ENCODE measurements around the gene CD177.
"Not testable (repeated sequence)": the region's sequence is repeated elsewhere in the genome, so short reads cannot be mapped to it uniquely, and the experiment has no call there.

Gene CD177

GRCh38 chr19:43362179-43362578, 8.7 kb downstream of the CD177 start:
- DNase-seq (ENCODE audit: low read depth), result no peak
- TF ChIP-seq CTCF (IDR thresholded peaks at IDR 0.05; ENCODE audit: insufficient read depth, low read depth, low read length, missing control alignments), result no peak
- H3K4me3 ChIP-seq (ENCODE audit: low read length), result no peak overlapping the region

DNA sequence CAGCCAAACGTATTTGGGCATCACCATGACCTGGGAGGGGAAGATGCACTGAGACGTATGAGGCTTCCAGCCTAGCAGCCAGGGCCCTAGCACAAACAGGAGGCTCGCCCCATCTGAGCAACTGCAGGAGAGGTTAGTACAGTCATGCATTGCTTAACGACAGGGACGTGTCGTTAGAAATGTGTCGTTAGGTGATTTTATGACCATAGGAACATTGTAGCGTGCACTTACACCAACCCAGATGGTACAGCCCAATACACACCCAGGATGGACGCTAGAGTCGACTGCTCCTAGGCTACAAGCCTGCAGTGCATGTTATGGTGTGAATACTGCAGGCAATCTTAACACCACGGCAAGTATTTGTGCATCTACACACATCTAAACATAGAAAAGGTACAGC, 9.3 kb downstream of the CD177 start:
- no peak for TF ChIP-seq CTCF (IDR thresholded peaks at IDR 0.05; ENCODE audit: insufficient read depth, low read depth, low read length, missing control alignments)
- no peak for DNase-seq (ENCODE audit: low read depth)
- no peak overlapping the region for H3K4me3 ChIP-seq (ENCODE audit: low read length)

- peak; percentile 72 for DNase-seq (ENCODE audit: low read depth)
- not testable (repeated sequence) for H3K4me3 ChIP-seq (ENCODE audit: low read length)
Observed at GRCh38 chr19:43365677-43366076, 12.2 kb downstream of the CD177 start.

- no peak for TF ChIP-seq CTCF (IDR thresholded peaks at IDR 0.05; ENCODE audit: insufficient read depth, low read depth, low read length, missing control alignments)
- H3K4me3 ChIP-seq (ENCODE audit: low read length), result no peak overlapping the region
- no peak for DNase-seq (ENCODE audit: low read depth)
Observed at GRCh38 chr19:43367822-43368221, 14.3 kb downstream of the CD177 start.

GRCh38 chr19:43368897-43369296, 15.4 kb downstream of the CD177 start:
- H3K4me3 ChIP-seq (ENCODE audit: low read length), result not testable (repeated sequence)
- DNase-seq (ENCODE audit: low read depth), result peak; percentile 32

GRCh38 chr19:43371909-43372308, 18.4 kb downstream of the CD177 start:
- no peak for TF ChIP-seq CTCF (IDR thresholded peaks at IDR 0.05; ENCODE audit: insufficient read depth, low read depth, low read length, missing control alignments)
- no peak for DNase-seq (ENCODE audit: low read depth)
- no peak overlapping the region for H3K4me3 ChIP-seq (ENCODE audit: low read length)

DNA sequence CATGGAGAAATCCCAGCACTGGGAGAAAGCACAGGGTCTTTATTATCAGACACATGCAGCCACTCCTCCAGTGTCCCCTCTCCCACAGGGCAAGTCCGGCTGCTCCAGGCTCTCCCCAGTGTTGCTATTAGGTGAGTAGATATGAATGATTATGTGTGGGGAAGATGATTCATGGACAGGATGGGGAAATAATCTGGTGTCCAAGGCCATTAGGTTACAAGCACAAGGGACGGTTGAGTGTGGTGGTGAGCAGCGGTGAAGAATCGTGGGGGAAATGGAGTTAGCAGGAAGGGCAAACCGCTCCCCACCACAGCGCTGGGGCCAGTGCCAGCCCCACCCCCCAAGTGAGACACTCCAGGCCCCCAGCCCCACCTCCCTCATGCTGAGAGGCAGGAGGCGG, 19.0 kb downstream of the CD177 start:
- TF ChIP-seq CTCF (IDR thresholded peaks at IDR 0.05; ENCODE audit: insufficient read depth, low read depth, low read length, missing control alignments), result no peak
- H3K4me3 ChIP-seq (ENCODE audit: low read length), result no peak overlapping the region
- peak; percentile 60 for DNase-seq (ENCODE audit: low read depth)

GRCh38 chr19:43377624-43378023, 24.1 kb downstream of the CD177 start:
- not testable (repeated sequence) for DNase-seq (ENCODE audit: low read depth); H3K4me3 ChIP-seq (ENCODE audit: low read length)

DNA sequence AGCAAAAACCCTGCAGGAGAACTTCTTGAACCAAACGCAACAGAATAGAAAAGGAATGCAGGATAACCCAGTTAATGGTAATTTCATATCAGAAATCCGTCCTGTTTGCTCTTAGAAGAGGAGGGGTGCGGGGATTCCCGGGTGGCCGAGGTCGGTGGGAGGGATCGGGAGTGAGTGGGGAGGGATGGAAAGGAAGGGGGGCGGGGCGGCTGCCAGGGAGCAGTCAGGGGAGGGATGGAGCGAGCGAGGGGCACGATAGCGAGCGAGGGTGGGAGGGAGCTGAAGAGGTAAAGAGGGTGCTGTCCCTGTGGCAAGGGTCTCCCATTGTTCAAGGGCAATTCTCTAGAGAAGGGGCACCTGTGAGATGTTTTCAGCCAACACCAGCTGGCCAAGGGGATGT, 26.5 kb downstream of the CD177 start:
- DNase-seq (ENCODE audit: low read depth), result no peak
- no peak for TF ChIP-seq CTCF (IDR thresholded peaks at IDR 0.05; ENCODE audit: insufficient read depth, low read depth, low read length, missing control alignments)
- H3K4me3 ChIP-seq (ENCODE audit: low read length), result no peak overlapping the region

All from epithelial cell of esophagus (primary cell).